HepG2 (cell line): ENCODE results near the gene NSUN6. TPM values are rescaled to one million over a fixed set of nuclear protein-coding genes. Genes with fewer than 3 reads are reported as not detected.
A peak's percentile ranks its signal among the peaks of the same experiment; 100 is the strongest.

Experiments used
- BCL6 ChIP-seq: IDR thresholded peaks from 2 replicates; pipeline ENCODE4 v1.6.1; 2016; ENCODE audit warnings: missing genetic modification reagents, missing compliant biosample characterization
- DMAP1 ChIP-seq: IDR thresholded peaks from 2 replicates; pipeline ENCODE4 v1.6.1; 2016
- FOXP1 ChIP-seq, 2 experiments: fragments of 450-650 bp in 1 of 2; IDR thresholded peaks; 2 replicates each; pipeline ENCODE4 v1.6.1; 2017 to 2018; ENCODE audit warnings: antibody characterized with exemption in 1 of 2
- IRF2 ChIP-seq: IDR thresholded peaks from 2 replicates; pipeline ENCODE4 v1.6.1; 2018; ENCODE audit warnings: missing genetic modification reagents, missing compliant biosample characterization
- KLF11 ChIP-seq: IDR thresholded peaks from 2 replicates; pipeline ENCODE4 v1.6.1; 2016; ENCODE audit warnings: missing compliant biosample characterization
- MED13 ChIP-seq: sonication (generic); formaldehyde crosslinking; IDR thresholded peaks from 2 replicates; pipeline ENCODE4 v1.5.0; 2020; ENCODE audit warnings: missing genetic modification reagents
- MIER2 ChIP-seq: IDR thresholded peaks from 2 replicates; pipeline ENCODE4 v1.6.1; 2016; ENCODE audit warnings: missing biosample characterization, missing genetic modification reagents
- NCOR1 ChIP-seq: fragments of 200-600 bp; sonication (generic); IDR thresholded peaks from 2 replicates; pipeline ENCODE4 v1.7.0; 2017; ENCODE audit warnings: antibody characterized with exemption, low read length, borderline replicate concordance
- NR2F2 ChIP-seq: IDR thresholded peaks from 2 replicates; pipeline ENCODE4 v1.6.1; 2012; ENCODE audit warnings: low read depth, inconsistent platforms, borderline replicate concordance
- RXRA ChIP-seq: sonication (generic); formaldehyde crosslinking; IDR thresholded peaks from 2 replicates; pipeline ENCODE4 v1.5.1; 2020; ENCODE audit warnings: missing genetic modification reagents
- SALL1 ChIP-seq: sonication (generic); formaldehyde crosslinking; IDR thresholded peaks from 2 replicates; pipeline ENCODE4 v1.8.0; 2022; ENCODE audit warnings: mild to moderate bottlenecking, missing genetic modification reagents
- SMC3 ChIP-seq: IDR thresholded peaks from 2 replicates; pipeline ENCODE4 v1.6.1; 2011; ENCODE audit warnings: low read length, improper control_type of control experiment
- SOX5 ChIP-seq: IDR thresholded peaks from 2 replicates; pipeline ENCODE4 v1.6.1; 2016; ENCODE audit warnings: borderline replicate concordance
- TBX2 ChIP-seq: sonication (generic); formaldehyde crosslinking; IDR thresholded peaks from 2 replicates; pipeline ENCODE4 v1.5.0; 2020; ENCODE audit warnings: missing genetic modification reagents, mild to moderate bottlenecking, borderline replicate concordance
- ZMYM3 ChIP-seq: sonication (generic); formaldehyde crosslinking; IDR thresholded peaks from 2 replicates; pipeline ENCODE4 v1.5.1; 2020; ENCODE audit warnings: mild to moderate bottlenecking, missing genetic modification reagents
- ZMYM4 ChIP-seq: sonication (generic); formaldehyde crosslinking; IDR thresholded peaks from 2 replicates; pipeline ENCODE4 v1.8.1; 2023; ENCODE audit warnings: mild to moderate bottlenecking, missing genetic modification reagents
- ZNF256 ChIP-seq: sonication (generic); formaldehyde crosslinking; conservative IDR thresholded peaks from 2 replicates; pipeline ENCODE4 v1.4.0; 2020; ENCODE audit warnings: missing genetic modification reagents
- ZNF333 ChIP-seq: sonication (generic); formaldehyde crosslinking; IDR thresholded peaks from 2 replicates; pipeline ENCODE4 v1.4.0; 2020; ENCODE audit warnings: mild to moderate bottlenecking, missing genetic modification reagents, borderline replicate concordance
- ZNF614 ChIP-seq: IDR thresholded peaks from 2 replicates; pipeline ENCODE4 v1.6.1; 2018; ENCODE audit warnings: missing biosample characterization, missing genetic modification reagents, inconsistent platforms, borderline replicate concordance
- ZNF773 ChIP-seq: sonication (generic); formaldehyde crosslinking; IDR thresholded peaks from 2 replicates; pipeline ENCODE4 v1.4.0; 2020; ENCODE audit warnings: missing genetic modification reagents, borderline replicate concordance
- ZNF788 ChIP-seq: sonication (generic); formaldehyde crosslinking; IDR thresholded peaks from 2 replicates; pipeline ENCODE4 v1.5.0; 2020; ENCODE audit warnings: mild to moderate bottlenecking, missing genetic modification reagents, borderline replicate concordance
- polyA plus RNA-seq, 8 experiments: library from polyadenylated mRNA; depleted of rRNA in 3 of 8; stranded (reverse) in 7 of 8; unstranded in 1 of 8; fragments of >200 nt; fragmentation: Illumina TruSeq in 4 of 8; extraction: Trizol in 4 of 8; gene quantifications; 2 replicates each; pipeline versions ENCODE4 v1.2.1 to v1.2.3, GENCODE V29; 2011 to 2016; ENCODE audit warnings: low read depth in 4 of 8, missing spikeins in 1 of 8, mixed read lengths in 1 of 8; ENCODE audit not compliant: insufficient read depth in 1 of 8
- total RNA-seq, 5 experiments: library from RNA; depleted of rRNA; stranded (reverse); fragments of >200 nt; fragmentation: Illumina TruSeq; extraction: Trizol; gene quantifications; 2 replicates each; pipeline ENCODE4 v1.2.3, GENCODE V29; 2016; ENCODE audit warnings: low read depth in 1 of 5
- TF ChIP-seq, protein P1 (sequence below): sonication (generic); formaldehyde crosslinking; IDR thresholded peaks from 2 replicates; pipeline ENCODE4 v1.4.0; 2020; ENCODE audit warnings: missing genetic modification reagents
- TF ChIP-seq, protein P2 (sequence below): IDR thresholded peaks from 2 replicates; pipeline ENCODE4 v1.6.1; 2018; ENCODE audit warnings: missing genetic modification reagents, mild to moderate bottlenecking, missing compliant biosample characterization
- TF ChIP-seq, protein P3 (sequence below): IDR thresholded peaks from 2 replicates; pipeline ENCODE4 v1.6.1; 2016
- TF ChIP-seq, protein P4 (sequence below), 2 experiments: fragments of 450-650 bp in 1 of 2; sonication (generic) in 1 of 2; formaldehyde crosslinking; IDR thresholded peaks; 2 replicates each; pipeline versions ENCODE4 v1.5.0 to v1.8.0; 2020 to 2022; ENCODE audit warnings: mild to moderate bottlenecking in 1 of 2, missing genetic modification reagents in 1 of 2
- TF ChIP-seq, protein P5 (sequence below): IDR thresholded peaks from 2 replicates; pipeline ENCODE4 v1.6.1; 2016; ENCODE audit warnings: control low read depth

The NSUN6 gene
- total and polyA plus RNA-seq, 2 of the 13 experiments (the other 11 are each of a cell fraction or from before 2014, with no cell fraction given), result 17.2 to 19.3 TPM

DNA sequence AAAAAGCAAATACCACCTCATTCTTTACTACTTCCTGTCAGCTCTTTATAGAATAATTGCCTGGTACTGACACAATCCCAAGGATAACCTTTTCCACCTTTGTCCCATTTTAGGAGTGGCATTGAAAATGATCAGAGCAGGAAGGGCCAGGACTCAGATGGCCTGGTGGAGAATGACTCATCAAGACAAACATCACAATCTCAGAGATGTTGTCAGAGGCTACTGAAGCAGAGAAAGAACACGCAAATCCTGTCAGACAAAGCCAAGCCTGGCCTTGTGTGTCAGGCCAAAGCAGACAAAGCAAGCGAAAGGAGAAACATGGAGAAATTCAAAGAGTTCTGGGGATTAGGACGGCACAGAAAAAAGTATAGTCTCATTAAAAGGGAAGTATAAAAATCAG is 40.9 kb downstream of the NSUN6 start (continued):
- TF ChIP-seq ZNF788 (CRISPR knock-in tag) (0 out of 2 replicates have a peak, but pooled peaks have one; percentile 58), RXRA (peak; percentile 91; the same call in 1 of the 2 replicates), FOXP1 (IDR thresholded peaks at IDR 0.05) (no peak), FOXP1 (CRISPR knock-in tag; IDR thresholded peaks at IDR 0.05) (peak; percentile 73), SOX5 (CRISPR knock-in tag) (peak; percentile 92), ZMYM4 (CRISPR knock-in tag) (peak; percentile 80), SMC3 (no peak), DMAP1 (CRISPR knock-in tag) (peak; percentile 30; the same call in 1 of the 2 replicates), NCOR1 (peak; percentile 28; the same call in 1 of the 2 replicates), ZNF773 (CRISPR knock-in tag) (no peak), ZNF614 (peak; percentile 82; the same call in 1 of the 2 replicates), KLF11 (CRISPR knock-in tag) (0 out of 2 replicates have a peak, but pooled peaks have one; percentile 70), IRF2 (peak; percentile 93), MED13 (0 out of 2 replicates have a peak, but pooled peaks have one; percentile 62), BCL6 (CRISPR knock-in tag) (peak; percentile 81), TBX2 (CRISPR knock-in tag) (peak; percentile 88), SALL1 (CRISPR knock-in tag) (peak; percentile 92), ZNF256 (CRISPR knock-in tag) (no peak), MIER2 (CRISPR knock-in tag) (0 out of 2 replicates have a peak, but pooled peaks have one; percentile 65), NR2F2 (peak; percentile 74), ZNF333 (no peak), ZMYM3 (peak; percentile 47; the same call in 1 of the 2 replicates)
- TF ChIP-seq, protein P1, sequence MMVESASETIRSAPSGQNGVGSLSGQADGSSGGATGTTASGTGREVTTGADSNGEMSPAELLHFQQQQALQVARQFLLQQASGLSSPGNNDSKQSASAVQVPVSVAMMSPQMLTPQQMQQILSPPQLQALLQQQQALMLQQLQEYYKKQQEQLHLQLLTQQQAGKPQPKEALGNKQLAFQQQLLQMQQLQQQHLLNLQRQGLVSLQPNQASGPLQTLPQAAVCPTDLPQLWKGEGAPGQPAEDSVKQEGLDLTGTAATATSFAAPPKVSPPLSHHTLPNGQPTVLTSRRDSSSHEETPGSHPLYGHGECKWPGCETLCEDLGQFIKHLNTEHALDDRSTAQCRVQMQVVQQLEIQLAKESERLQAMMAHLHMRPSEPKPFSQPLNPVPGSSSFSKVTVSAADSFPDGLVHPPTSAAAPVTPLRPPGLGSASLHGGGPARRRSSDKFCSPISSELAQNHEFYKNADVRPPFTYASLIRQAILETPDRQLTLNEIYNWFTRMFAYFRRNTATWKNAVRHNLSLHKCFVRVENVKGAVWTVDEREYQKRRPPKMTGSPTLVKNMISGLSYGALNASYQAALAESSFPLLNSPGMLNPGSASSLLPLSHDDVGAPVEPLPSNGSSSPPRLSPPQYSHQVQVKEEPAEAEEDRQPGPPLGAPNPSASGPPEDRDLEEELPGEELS, result peak; percentile 89
- TF ChIP-seq, protein P2, sequence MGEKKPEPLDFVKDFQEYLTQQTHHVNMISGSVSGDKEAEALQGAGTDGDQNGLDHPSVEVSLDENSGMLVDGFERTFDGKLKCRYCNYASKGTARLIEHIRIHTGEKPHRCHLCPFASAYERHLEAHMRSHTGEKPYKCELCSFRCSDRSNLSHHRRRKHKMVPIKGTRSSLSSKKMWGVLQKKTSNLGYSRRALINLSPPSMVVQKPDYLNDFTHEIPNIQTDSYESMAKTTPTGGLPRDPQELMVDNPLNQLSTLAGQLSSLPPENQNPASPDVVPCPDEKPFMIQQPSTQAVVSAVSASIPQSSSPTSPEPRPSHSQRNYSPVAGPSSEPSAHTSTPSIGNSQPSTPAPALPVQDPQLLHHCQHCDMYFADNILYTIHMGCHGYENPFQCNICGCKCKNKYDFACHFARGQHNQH (CRISPR knock-in tag), result peak; percentile 86
- TF ChIP-seq, protein P3, sequence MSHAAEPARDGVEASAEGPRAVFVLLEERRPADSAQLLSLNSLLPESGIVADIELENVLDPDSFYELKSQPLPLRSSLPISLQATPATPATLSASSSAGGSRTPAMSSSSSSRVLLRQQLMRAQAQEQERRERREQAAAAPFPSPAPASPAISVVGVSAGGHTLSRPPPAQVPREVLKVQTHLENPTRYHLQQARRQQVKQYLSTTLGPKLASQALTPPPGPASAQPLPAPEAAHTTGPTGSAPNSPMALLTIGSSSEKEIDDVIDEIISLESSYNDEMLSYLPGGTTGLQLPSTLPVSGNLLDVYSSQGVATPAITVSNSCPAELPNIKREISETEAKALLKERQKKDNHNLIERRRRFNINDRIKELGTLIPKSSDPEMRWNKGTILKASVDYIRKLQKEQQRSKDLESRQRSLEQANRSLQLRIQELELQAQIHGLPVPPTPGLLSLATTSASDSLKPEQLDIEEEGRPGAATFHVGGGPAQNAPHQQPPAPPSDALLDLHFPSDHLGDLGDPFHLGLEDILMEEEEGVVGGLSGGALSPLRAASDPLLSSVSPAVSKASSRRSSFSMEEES (CRISPR knock-in tag), result peak; percentile 47; the same call in 1 of the 2 replicates
- TF ChIP-seq, protein P4, sequence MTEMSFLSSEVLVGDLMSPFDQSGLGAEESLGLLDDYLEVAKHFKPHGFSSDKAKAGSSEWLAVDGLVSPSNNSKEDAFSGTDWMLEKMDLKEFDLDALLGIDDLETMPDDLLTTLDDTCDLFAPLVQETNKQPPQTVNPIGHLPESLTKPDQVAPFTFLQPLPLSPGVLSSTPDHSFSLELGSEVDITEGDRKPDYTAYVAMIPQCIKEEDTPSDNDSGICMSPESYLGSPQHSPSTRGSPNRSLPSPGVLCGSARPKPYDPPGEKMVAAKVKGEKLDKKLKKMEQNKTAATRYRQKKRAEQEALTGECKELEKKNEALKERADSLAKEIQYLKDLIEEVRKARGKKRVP (CRISPR knock-in tag; IDR thresholded peaks at IDR 0.05), result peak in 1 of 2 experiments; percentile 73; a peak in 1 of 4 replicates
- TF ChIP-seq, protein P5, sequence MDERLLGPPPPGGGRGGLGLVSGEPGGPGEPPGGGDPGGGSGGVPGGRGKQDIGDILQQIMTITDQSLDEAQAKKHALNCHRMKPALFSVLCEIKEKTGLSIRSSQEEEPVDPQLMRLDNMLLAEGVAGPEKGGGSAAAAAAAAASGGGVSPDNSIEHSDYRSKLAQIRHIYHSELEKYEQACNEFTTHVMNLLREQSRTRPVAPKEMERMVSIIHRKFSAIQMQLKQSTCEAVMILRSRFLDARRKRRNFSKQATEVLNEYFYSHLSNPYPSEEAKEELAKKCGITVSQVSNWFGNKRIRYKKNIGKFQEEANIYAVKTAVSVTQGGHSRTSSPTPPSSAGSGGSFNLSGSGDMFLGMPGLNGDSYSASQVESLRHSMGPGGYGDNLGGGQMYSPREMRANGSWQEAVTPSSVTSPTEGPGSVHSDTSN (CRISPR knock-in tag), result 0 out of 2 replicates have a peak, but pooled peaks have one; percentile 27
